Stimulated activated CD4-positive, alpha-beta T cell treated with anti-CD3 and anti-CD28 coated beads, Interleukin-12 subunit alpha, Interleukin-12 subunit beta, amount 100 ng/mL, for 48 hours (primary cell): ENCODE results near the gene KIF18A.
"Not testable (repeated sequence)": the region's sequence is repeated elsewhere in the genome, so short reads cannot be mapped to it uniquely, and the experiment has no call there.

ENCODE experiments used
- DNase-seq, 3 donors: peaks; one replicate each; pipeline ENCODE4 v3.0.0-alpha.2; 2020; ENCODE audit warnings: low read depth in 2 of 3, low spot score in 1 of 3

Gene KIF18A

DNA sequence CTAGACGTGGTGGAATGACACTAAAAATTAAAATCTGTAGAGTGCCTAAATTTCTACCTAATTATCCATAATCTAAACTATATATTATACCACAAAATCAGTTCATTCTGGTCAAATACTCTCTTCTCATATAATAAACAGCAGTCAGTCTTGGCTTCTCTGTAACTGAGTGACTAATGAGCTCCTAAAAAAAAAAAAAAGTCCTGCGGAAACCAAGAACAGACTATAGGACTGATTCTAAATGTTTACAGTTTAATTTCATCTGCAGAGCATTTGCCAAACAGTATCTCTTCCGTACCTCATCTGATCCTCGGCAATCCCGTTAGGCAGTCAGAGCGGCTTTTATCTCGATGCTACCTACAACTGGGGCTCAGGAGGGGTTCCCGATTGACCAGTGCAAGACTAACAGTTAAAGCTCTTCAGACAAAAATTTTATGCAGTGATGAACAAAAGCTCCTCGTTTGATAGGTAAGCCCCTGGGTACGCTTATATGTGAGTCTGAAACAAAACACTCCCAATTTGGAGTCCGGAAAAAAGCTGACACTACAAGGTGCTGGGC is 686 bp downstream of the KIF18A start:
- peak in 2 of 3 donors; percentile 1 to 3 for DNase-seq

DNA sequence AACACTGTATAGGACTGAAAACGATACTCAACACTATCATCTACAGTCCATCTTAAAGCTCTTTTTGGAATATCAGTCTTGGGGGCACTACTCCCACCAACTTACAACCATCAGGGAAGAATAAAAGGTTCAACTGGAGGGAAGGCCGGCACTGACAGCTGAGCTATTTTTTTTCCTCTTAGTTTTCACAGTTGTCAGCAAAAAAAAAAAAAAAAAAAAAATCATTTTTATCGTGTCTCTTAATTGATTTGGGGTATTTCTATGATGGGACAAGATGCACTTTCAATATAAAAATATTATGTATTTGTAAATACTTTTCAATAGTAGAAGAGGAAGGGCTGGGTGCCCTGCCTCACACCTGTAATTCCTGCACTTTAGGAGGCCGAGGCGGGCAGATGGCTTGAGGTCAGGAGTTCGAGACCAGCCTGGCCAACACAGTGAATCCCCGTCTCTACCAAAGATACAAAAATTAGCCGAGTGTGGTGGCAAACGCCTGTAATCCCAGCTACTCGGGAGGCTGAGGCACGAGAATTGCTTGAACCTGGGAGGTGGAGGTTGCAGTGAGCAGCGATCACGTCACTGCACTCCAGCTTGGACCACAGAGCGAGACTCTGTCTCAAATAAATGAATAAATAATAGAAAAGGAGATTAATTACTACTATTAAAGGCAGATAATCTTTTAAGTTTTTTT is 1.5 kb downstream of the KIF18A start:
- DNase-seq: no peak

DNA sequence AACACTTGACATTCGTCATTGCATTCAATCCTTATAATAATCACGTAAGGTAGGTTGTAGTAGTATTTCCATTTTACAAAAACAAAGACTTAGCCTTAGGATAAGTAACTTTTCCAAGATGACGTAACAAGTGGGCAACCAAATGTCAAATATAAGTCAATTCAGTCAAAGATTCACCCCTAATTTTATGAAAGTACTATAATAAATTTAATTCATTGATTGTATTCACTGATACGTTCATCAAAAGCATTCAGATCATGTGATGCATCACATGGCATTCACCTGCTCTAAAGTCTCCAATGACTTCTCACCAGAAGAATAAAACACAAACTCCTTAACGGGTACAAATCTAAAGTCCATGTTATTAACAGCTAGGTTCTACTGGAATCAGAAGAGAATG is 2.1 kb downstream of the KIF18A start:
- DNase-seq: no peak

DNA sequence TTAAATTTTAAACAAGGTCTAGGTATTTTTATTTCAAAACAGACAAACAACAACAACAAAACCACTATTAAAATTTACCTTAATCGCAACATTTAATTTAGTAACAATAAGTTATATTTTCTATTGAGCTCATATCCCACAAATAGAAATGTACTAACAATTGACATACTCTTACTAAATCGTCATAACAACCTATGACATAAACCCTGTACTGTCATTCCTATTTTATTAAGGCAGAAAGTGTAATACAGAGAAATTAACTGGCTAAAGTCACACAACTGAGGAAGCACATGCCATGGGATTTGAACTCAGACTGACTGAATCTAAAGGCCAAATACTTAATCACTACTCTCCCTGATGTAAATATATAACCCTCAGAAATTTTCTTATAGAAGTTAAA is 3.0 kb downstream of the KIF18A start:
- no peak for DNase-seq

DNA sequence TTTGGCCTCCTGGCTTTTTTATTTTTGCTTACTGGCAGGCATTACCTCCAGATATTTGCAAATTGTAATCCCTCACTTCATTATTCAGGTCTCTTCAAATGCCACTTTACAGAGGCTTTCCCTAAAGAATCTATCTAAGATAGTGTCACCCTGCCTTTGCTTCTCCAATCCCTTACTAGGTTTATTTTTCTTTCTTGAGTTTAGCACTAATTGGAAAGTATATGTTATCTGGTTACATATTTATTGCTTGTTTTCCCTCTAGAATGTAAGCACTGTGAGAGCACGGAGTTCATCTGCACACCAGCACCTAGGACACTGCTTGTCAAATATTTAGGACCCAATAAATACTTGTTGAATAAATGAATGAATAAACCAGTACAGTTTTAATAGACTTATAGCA is 3.5 kb downstream of the KIF18A start:
- DNase-seq: no peak

DNA sequence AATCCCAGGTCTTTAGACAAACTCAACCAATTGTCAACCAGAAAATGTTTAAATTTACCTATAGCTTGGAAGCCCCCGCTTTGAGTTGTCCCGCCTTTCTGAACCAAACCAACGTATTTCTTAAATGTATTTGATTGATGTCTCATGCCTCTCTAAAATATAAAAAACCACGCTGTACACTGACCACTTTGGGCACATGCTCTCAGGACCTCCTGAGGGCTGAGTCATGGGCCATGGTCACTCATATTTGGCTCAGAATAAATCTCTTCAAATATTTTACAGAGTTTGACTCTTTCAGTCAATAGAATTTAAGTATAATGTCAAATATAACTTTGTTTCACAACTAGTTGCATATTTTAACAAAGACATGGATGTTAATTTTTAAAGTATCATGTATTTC is 5.7 kb downstream of the KIF18A start:
- not testable (repeated sequence) for DNase-seq

DNA sequence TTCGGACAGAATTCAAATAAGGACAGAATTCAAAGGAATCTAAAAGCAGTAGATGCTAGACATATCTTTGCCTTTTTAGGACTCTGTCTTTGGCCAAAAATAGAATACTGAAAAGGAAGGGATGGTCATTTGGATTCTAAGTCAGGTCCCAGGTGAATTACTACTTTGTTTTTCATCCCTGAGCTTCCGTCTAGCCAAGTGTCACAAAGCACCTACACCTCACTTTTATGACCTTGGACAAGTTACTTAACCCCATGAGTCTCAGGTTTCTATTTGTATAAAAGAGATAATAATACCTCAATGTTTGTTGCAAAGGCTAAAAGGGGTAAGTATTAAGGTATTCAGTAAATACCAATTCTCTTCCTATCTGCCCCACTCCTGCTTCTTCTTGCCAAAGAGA is 7.3 kb downstream of the KIF18A start:
- no peak for DNase-seq

DNA sequence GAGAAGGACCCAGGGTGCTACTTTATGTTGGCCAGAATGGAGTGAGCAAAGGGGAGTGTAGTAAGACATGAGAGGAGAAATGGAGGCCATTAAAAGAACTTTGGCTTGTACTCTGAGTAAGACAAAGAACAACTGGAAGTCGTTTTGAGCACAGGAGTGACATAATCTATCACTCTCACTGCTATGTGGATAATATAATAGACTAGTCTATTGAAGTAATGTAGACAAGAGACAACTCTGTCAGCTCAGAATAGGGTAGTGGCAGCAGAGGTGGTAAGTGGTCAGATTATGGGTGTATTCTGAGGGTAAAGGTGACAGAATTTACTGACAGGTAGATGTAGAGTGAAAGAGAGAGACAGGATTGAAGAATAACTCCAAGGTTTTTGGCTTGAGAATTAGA is 8.2 kb downstream of the KIF18A start:
- DNase-seq: no peak

DNA sequence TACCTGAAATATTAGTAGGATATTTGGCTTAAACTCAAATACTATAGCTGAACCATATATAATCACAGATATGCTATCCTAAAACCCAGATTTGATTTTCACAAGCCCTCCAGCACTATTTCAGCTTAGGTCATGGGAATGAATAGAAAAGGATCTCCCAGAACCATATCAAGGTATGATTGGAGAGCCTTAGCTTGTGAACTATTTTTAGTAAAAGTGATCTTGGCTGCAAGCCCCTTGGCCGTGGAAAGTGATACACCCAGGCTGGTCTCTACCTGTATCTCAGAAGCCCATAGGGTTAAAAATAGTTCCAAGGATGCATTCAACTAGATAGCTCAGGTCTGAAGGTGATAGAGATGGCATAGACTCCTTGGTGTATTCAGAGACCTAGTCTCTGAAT is 9.7 kb downstream of the KIF18A start:
- no peak for DNase-seq

DNA sequence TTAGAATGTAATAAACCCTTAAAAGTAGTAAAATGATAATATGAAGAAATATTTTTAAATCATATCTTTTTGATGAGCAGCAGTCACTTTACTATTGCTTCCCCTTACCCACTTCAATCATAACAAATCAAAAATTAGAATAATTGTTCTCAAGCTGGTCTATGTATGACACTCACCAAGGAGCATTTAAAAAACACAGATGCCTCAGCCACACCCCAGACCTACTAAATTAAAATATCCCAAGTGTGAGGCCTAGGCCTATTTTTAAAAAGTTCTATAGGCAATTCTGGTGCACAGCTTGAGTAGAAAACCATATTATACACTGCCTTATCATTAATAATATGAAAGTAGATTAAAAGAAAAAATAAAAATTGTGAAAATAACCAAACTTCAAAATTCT is 15.2 kb downstream of the KIF18A start:
- no peak for DNase-seq

DNA sequence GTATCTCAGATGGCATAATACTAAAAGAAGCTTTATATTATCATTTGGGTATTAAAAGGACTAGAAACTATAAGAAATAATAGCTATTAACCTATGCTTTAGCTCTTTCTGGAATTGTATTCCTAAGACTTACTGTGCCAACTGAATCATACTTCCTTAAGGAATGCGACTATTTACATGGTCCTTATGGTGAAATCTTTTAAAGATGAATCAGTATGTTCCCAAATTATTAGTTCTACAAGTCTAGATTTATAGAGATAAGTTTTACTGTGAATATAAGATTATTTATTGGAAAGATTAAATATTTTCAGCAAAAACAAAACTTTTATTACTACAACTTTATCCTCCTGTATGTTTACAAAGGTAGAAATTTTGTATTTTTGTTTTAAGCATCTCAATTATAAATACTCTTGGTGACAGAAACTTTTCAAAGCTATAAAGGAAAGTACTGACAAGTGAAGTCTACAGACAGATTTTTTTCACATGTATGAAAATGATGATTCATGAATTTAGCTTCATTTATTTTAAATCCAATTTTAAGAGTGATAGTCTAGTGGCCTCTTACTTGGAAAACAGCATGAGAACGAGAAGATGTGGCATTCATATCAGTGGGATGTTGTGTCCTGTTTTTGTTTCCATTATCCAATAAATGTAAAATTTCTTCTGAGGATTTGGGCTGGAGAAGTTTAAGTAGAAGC is 17.8 kb downstream of the KIF18A start:
- DNase-seq: no peak

DNA sequence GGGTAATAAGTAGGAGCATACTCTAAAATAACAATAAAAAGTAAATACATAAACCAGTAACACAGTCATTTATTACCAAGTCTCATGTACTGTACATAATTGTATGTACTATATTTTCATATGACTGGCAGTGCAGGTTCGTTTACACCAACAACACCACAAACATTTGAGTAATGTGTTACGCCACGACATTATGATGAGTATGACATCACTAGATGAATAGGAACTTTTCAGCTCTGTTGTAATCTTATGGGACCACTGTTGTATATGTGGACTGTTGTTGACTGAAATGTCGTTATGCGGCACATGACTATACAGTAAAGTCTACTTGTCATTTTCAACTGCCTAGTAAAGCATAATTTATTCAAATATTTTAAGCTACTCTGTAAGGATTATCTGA is 18.6 kb downstream of the KIF18A start:
- no peak for DNase-seq

DNA sequence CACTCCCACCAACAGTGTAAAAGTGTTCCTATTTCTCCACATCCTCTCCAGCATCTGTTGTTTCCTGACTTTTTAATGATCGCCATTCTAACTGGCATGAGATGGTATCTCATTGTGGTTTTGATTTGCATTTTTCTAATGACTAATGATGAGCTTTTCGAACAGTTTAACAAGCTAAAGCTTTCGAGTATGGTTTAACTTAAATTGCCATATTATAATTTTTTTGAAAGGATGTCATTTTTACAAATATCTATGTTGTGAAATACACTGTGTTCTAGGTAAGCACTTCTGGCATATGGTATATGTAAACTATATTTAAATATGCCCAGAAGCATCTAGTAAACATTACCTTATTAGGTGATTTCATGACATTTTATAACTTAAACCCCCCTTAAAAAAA is 20.3 kb downstream of the KIF18A start:
- not testable (repeated sequence) for DNase-seq

DNA sequence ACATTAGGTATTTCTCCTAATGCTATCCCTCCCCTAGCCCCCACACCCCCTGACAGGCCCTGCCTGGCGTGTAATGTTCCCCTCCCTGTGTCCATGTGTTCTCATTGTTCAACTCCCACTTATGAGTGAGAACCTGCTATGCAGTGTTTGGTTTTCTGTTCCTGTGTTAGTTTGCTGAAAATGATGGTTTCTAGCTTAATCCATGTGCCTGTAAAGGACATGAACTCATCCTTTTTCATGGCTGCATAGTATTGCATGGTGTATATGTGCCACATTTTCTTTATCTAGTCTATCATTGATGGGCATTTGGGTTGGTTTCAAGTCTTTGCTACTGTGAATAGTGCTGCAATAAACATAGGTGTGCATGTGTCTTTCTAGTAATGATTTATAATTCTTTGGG is 20.8 kb downstream of the KIF18A start:
- DNase-seq: not testable (repeated sequence)

DNA sequence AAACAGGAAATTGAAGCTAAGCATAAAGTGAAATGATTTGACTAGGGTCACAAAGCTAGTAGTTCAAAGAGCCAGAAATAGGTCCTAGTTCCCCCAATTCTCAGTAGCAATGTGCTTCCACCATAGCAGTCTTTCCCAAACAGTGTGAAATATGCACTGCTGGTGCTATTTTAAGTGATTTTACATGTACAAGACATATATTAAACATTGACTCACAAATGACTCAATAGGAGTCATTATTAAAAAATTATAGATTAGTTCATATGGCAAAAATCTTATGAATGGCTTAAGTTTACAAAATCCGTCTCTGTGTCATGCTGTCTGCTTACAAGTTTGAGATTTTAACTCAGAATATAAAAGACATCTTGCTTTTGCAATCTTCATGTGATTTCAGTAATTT is 21.4 kb downstream of the KIF18A start:
- DNase-seq: no peak

DNA sequence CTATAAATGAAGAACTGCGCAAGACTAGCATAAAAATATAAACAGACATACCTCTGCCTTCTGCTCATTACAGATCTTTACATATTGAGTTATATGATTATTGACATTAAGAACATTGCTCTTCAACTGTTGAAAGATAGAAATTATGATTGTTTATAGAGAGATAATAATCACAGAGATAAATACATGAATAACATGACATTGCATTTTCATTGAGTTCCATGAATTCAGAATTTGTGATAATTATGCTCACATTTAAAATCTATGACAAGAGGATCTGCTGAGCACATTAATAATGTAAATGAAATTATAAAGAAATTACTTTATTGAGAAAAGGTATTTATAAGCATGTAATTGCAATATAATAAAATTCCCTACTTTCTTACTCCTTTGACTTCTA is 24.8 kb downstream of the KIF18A start:
- DNase-seq: no peak

DNA sequence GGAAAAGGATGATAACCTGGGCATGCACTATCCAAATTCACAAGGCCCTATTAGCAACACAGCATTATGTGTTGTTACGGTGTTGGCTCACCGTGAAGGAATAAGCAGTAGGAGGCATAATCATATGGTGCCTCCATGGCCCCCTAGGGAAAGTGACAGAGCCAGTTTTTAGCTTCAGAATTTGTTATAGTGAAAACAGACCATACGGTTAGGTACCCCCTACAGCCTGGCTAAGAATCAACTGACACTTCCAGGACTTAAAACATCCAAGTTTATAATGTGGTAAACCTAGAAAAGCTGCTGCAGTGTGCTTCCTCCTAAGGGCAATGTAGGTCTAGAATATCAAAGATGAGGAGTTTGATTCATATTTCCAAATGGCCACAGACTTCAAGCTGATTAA is 30.4 kb downstream of the KIF18A start:
- DNase-seq: no peak

DNA sequence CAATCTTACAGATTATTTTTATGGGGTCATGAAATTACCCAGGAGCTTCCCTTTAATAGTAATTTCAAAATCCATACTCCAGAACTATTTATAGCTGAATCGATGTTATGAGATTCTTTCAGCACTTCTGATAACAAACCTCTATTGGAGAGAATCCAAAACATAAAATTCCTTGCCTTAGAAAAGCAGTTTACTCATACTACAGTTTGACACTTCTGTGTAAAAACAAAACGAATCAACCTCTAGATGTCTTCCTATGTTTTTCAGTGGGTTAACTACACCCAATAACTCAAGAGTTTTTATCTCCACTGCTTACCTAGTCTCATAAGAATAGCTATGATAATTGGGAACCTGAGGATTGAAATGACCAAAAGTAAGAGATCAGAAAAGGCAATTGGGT is 35.6 kb downstream of the KIF18A start:
- no peak for DNase-seq

DNA sequence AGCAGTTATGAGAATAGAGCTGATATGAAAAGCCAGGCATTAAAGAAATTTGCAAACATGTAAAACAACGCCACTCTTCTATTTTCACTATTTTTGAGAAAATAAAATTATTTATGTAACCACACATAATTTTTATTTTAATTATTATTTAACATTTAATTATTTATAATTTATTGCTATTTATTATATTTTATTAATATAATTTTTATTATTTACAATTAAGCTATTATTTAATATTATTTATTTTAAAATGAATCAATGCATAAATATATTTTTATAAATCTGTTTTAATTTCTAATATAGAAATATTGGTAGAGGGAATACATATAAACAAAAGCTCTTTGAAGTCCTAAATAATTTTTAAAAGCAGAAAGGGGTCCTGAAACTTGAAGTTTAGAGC is 36.7 kb downstream of the KIF18A start:
- DNase-seq: no peak

DNA sequence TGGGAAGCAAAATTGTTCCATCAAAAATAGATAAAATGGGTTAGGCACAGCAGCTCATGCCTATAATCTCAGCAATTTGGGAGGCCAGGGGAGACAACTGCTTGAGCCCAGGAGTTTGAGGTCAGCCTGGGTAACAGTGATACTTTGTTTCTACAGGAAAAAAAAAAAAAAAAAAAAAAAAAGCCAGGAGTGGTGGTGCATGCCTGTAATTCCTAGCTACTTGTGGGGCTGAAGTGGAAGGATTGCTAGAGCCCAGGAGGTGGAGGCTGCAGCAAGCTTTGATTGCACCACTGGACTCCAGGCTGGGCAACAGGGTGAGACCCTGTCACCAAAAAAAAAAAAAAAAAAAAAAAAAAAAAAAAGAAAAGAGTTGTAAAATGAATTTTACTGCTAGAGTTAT is 49.6 kb downstream of the KIF18A start:
- DNase-seq: no peak

DNA sequence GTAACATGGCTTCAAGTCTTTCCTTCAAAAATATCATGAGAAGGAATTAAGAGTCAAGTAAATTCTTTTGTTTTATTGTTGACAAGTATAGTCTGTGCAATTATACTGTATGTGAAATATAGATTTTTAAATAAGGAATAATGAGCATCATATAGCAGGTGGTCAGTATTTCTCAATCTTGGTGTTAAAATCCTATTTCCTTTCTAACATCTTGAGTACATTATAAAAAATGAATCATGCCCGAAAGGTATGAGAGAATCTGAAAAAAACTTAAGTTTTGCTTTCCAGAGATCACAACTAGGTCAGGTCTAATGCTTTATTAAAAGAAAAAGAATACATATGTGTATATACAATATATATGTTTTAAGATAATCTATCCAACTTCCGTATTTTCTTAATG is 53.1 kb downstream of the KIF18A start:
- no peak for DNase-seq

DNA sequence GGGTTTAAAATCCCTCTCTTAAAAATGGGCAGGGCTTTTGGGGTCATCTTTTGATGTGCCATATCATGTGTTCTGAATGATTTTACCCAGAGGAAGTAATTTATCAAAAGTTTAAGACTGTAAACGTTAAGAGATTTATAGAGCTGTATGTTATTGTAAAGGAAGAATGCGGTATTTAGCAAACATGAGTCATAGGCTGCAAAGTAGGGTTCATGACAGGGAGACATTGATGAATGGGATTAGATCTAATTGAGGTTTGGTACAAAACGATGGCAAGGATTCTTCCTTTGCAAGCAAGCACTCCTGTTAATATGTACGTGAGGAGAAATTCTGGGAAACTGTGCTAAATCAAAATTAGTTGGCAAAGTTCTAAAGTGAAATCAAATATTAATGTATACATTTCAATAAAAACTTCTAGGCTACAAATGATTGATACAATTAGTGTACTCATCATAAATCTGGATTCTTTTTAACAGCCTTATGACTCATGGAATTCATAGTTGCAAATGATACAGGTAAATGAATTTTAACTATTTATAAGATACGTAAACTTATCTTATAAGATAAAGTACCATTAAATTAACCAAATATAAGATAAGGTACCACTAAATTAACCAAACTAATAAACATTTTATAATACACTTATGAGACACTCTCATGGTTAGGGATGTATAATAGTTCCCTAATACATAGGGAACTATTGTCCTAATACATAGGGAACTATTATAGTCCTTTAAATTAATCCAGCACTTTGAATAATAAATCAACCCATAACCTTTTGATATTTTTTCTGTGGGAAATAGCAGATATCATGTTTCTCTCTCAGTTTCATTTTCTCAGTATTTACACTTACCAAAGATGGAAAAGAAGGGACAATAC is 58.4 kb downstream of the KIF18A start:
- DNase-seq: no peak
